ENCODE measurements around the gene POMT2.

DNA sequence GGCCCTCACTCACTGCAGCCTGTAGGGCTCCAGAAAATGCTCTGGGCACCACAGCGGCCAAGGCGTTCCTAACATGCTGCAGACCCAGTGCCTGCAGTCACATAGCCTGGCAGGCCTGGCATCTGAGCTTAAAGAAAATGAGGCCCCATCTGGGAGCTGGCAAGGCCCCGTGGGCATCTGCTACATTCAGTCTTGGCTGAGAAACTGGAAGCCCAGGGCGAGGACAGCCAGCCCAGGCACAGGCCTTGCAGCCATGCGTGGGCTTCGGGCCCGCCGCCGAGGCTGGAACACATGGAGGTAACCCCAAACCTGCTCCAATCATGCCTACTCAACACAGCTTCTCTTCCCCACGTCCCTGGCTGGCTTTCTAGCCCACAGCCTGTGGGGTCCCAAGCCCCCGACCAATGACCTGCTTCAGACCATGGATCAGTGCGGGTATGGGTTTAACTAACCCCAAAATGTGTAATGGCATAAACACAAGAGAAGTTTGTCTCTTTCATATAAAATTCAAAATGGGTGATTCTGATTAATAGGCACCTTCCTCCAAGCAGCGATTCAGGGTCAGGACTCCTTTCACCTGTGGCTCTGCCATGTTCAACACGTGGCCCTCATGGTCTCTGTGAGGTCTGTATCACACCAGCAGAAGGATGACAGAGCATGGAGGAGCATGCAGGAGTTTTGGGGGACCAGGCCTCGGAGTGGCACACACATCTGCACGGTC lies 56.1 kb downstream of the POMT2 start:
- TF ChIP-seq, protein P1, sequence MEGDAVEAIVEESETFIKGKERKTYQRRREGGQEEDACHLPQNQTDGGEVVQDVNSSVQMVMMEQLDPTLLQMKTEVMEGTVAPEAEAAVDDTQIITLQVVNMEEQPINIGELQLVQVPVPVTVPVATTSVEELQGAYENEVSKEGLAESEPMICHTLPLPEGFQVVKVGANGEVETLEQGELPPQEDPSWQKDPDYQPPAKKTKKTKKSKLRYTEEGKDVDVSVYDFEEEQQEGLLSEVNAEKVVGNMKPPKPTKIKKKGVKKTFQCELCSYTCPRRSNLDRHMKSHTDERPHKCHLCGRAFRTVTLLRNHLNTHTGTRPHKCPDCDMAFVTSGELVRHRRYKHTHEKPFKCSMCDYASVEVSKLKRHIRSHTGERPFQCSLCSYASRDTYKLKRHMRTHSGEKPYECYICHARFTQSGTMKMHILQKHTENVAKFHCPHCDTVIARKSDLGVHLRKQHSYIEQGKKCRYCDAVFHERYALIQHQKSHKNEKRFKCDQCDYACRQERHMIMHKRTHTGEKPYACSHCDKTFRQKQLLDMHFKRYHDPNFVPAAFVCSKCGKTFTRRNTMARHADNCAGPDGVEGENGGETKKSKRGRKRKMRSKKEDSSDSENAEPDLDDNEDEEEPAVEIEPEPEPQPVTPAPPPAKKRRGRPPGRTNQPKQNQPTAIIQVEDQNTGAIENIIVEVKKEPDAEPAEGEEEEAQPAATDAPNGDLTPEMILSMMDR (IDR thresholded peaks at IDR 0.05), result no peak
- TF ChIP-seq POLR2A (IDR thresholded peaks at IDR 0.05), result no peak
